ENCODE data around the gene CRYBB1. TPM values are rescaled to one million over a fixed set of nuclear protein-coding genes. Genes with fewer than 3 reads are reported as not detected.

CRYBB1 gene
- not detected in 2 replicates for total RNA-seq

GRCh38 chr22:26617271-26618199 lies at the start of gene CRYBB1:
CRYBB1 (minus strand) TSS chr22:26618027; CDS start chr22:26616319, 1,708 bp downstream.

GRCh38 chr22:26656891-26657851 lies 39.3 kb upstream of the CRYBB1 start, which contains the start of gene MIAT:
MIAT (plus strand) TSS chr22:26657588.

GRCh38 chr22:26621663-26622062 lies 3.8 kb upstream of the CRYBB1 start, which contains the start of gene CRYBA4:
CRYBA4 (plus strand) TSS chr22:26621963; CDS start chr22:26622597, 634 bp downstream.

DNA sequence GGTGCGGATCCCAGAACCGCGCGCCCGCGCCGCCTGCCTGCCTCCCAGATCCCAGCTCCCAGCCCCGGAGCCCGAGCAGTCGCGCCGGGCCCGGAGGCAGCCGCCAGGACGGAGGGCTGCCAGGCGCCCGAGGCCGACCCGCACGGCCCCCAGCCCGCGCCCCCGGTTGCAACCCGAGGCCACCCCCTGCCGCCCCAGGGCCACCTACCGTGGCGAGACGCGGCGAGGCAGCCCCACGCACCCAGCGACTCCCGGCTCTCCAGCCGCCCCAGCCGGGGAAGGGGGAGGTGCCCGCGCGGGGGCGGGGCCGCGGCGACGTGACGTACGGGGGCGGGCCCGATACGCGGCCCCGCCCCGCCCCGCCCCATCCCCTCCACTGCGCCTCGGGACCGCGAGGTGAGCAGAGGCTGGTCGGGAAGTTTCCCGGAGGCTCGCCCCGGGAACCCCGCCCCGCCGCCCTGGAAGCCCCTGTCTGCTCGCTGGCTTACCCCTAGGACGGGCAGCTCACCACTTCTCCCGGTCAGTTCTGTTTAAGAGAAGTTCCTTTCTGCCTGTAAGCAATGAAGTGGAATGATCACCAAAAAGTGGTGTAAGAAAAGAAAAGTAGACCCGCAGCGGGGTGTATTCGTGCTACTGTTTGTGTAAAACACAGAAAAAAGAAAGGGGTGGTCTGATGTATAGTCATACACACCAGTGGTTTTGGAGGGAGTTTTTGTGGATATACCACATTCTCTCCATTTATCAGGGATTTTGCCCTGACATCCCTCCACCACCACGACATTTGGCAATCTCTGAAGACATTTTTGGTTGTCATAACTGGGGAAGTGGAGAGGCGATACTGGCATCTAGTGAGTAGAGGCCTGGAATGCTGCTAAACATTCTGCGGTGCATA lies 27.7 kb downstream of the CRYBB1 start, which contains the start of gene TPST2:
Gene TPST2, minus strand, starts transcription at position 288 of the 892 bp plus-strand sequence. CDS start 48,502 bp downstream, outside the sequence.

Other genes starting within 250 kb of the CRYBB1 start
- 4.4 and 5.5 TPM in 2 replicates for gene ASPHD2, start 188.8 kb downstream of the CRYBB1 start, total RNA-seq
- 17.5 and 27.9 TPM in 2 replicates for gene HPS4, start 134.2 kb downstream of the CRYBB1 start, total RNA-seq
- gene SRRD, start 134.2 kb downstream of the CRYBB1 start, total RNA-seq = 12.7 and 19.9 TPM in 2 replicates
- gene TFIP11, start 105.6 kb downstream of the CRYBB1 start, total RNA-seq = 18.6 and 32.4 TPM in 2 replicates
- 11.9 and 21.9 TPM in 2 replicates for gene TPST2, start 27.9 kb downstream of the CRYBB1 start, total RNA-seq
- not detected in 2 replicates for gene CRYBA4, start 3.9 kb upstream of the CRYBB1 start, total RNA-seq
- 0.39 and 0.80 TPM in 2 replicates for gene MIAT, start 39.6 kb upstream of the CRYBB1 start, total RNA-seq